ENCODE results near the gene HSD17B8.
A peak's percentile ranks its signal among the peaks of the same experiment; 100 is the strongest.

The HSD17B8 gene

DNA sequence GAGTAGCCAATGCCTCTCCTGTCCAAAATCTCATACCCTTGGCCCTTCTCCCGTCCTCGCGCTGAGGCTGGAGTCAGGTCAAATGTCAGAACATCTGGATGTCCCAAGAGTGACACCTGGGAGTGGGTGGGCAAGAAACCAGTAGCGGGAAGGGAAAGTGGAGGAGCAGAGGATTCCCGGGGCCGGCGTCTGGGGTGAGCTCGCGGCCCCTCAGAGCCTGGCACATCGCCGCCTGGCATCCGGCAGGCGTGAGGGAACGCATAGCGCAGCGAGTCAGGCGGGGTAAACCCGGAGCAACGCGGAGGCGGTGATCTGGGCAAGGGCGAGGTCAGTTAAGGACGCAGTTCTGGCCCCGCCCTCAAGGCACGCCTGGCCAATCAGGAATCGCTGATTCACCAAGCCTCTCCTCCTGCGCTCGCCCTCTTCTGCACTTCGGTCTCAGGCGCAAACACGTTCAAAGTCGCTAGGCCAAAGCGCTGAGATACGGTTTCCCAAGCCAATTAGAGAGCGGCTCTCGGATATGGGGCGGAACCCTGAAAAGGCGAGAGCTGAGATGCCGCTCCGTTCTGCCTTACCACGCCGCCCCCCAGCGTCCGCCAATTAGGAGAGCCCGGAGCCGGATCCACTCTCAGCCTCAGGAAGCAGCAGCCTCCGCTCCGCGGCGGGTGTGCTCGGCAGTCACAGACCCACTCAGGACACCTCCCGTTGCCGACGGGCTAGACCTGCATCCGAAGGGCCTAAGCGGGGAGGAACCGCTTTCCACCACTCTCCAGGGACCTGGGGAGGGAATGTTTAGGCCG lies 44.7 kb downstream of the HSD17B8 start:
- peak; percentile 96 to 99 for DNase-seq

GRCh38 chr6:33249732-33250630 lies 45.5 kb downstream of the HSD17B8 start:
- DNase-seq, result no peak

- no peak for DNase-seq
Measured at GRCh38 chr6:33250731-33251130, 46.3 kb downstream of the HSD17B8 start.

GRCh38 chr6:33251395-33252012 lies 47.0 kb downstream of the HSD17B8 start:
- no peak for DNase-seq

- DNase-seq, result no peak
Measured at GRCh38 chr6:33252759-33253158, 48.3 kb downstream of the HSD17B8 start.

DNA sequence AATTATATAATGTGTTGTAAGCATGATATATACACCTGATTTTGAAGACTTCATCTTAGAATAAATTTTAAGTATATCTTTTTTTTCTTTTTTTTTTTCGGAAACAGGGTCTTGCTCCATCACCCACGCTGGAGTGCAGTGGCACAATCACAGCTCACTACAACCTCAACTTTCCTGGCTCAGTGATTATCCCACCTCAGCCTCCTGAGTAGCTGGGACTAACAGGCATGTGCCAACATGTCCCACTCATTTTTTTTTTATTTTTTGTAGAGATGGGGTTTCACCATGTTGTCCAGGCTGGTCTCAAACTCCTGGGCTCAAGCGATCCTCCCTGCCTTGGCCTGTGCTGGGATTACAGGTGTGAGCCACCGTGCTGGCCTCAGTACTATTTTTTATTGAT lies 50.1 kb downstream of the HSD17B8 start:
- DNase-seq, result no peak

All from hippocampal formation (tissue), 2 donors.